Urinary bladder (tissue), 4 donors: ENCODE data around the gene SLC35F4. TPM values are rescaled to one million over a fixed set of nuclear protein-coding genes. Genes with fewer than 3 reads are reported as not detected.

Experiments
- DNase-seq: peaks from one replicate; pipeline ENCODE4 v3.0.0-alpha.2; 2015; ENCODE audit errors: extremely low spot score
- H3K27ac ChIP-seq: one replicate; pipeline ENCODE4 v1.5.1; 2013; ENCODE audit warnings: low read depth, mild to moderate bottlenecking, moderate library complexity
- H3K36me3 ChIP-seq: one replicate; pipeline ENCODE4 v1.6.1; 2013; ENCODE audit warnings: mild to moderate bottlenecking, moderate library complexity; ENCODE audit not compliant: insufficient read depth
- H3K4me1 ChIP-seq: one replicate; pipeline ENCODE4 v1.6.1; 2013; ENCODE audit warnings: mild to moderate bottlenecking, moderate library complexity; ENCODE audit not compliant: insufficient read depth
- H3K4me3 ChIP-seq: one replicate; pipeline ENCODE4 v1.5.1; 2013; ENCODE audit warnings: low read depth, low read length
- WGBS: extraction: QIAGEN DNeasy Blood & Tissue Kit; methylation state at CpG from one replicate; pipeline ENCODE4 v1.1.7; 2013; 5-methylcytosine and 5-hydroxymethylcytosine counted together
- polyA plus RNA-seq: library from polyadenylated mRNA; stranded (reverse); fragments of 200-250 nt; gene quantifications from one replicate; pipeline ENCODE4 v1.2.3, GENCODE V29; 2013
- total RNA-seq: library from RNA; depleted of rRNA; stranded (reverse); fragments of >200 nt; gene quantifications from one replicate; pipeline ENCODE4 v1.2.3, GENCODE V29; 2014
- donor health status: healthy with polysubstance abuse.
- donor health status: healthy.

SLC35F4 gene
- total and polyA plus RNA-seq, 2 donors = 0.11 to 0.90 TPM

- no peaks in the 10 kb centered on the region for H3K4me1 ChIP-seq
- no peak overlapping the region for H3K4me3 ChIP-seq
- no peak for DNase-seq
- no peaks in the 10 kb centered on the region for H3K36me3 ChIP-seq
- H3K27ac ChIP-seq = no peak overlapping the region
Measured at GRCh38 chr14:57652769-57653168, 213.1 kb downstream of the SLC35F4 start.

- Histone ChIP-seq H3K4me3 (no peak overlapping the region), H3K4me1 (no peaks in the 10 kb centered on the region), H3K36me3 (no peaks in the 10 kb centered on the region), H3K27ac (no peak overlapping the region)
- no peak for DNase-seq
- WGBS = 39% methylated on average over 1 of the region's 1 CpG
Measured at GRCh38 chr14:57641776-57642175, 224.1 kb downstream of the SLC35F4 start.

DNA sequence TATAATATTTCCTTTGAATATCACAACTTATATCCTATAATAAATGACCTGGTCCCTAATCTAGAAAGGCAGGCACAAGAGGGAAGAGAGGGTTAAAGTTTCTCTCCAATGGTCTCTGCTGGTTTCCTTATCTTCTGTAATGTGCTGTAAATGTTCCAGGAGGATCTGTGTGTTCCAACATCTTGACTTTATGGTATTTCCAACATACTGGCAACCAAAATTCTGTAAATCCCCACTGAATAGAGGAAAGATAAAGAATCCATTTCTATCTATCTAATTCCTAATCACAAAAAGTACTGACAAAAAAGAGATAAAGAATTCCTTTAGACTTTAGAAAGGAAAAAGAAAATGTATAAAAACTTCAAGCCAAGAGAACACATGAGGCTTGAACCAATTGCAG lies 225.9 kb downstream of the SLC35F4 start:
- no peaks in the 10 kb centered on the region for H3K36me3 ChIP-seq
- H3K4me3 ChIP-seq = no peak overlapping the region
- peak; percentile 46 for DNase-seq
- H3K27ac ChIP-seq = no peak overlapping the region
- H3K4me1 ChIP-seq = no peaks in the 10 kb centered on the region

DNA sequence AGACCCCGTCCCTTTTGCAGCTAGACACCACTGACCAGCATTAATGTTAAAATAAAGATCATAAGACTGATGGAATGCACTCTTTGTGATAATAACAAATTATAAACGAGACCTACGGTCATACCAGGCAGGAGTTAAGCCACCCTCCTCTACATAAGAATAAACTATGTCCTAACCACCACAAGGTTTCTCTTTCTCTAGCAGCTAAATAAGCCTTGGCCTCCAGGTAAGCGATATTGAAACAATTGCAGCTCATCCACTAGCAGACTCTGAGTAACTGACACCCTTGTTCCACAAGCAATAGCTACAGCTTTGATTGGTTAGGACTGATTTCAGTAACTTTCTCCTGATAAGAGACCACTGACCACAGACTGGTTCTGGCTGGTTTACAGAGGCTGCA lies 228.0 kb downstream of the SLC35F4 start:
- H3K4me3 ChIP-seq = no peak overlapping the region
- 68% methylated on average over 4 of the region's 4 CpGs for WGBS

GRCh38 chr14:57634335-57634734 lies 231.6 kb downstream of the SLC35F4 start:
- Histone ChIP-seq H3K36me3 (no peaks in the 10 kb centered on the region), H3K4me3 (no peak overlapping the region), H3K4me1 (no peaks in the 10 kb centered on the region), H3K27ac (no peak overlapping the region)
- no peak for DNase-seq
- 74% methylated on average over 2 of the region's 2 CpGs for WGBS

More for the DNA sequence above, 228.0 kb downstream of the SLC35F4 start:
- no peak for DNase-seq
- no peak overlapping the region for H3K27ac ChIP-seq
- H3K36me3 ChIP-seq = no peaks in the 10 kb centered on the region
- no peaks in the 10 kb centered on the region for H3K4me1 ChIP-seq

GRCh38 chr14:57632649-57633048 lies 233.2 kb downstream of the SLC35F4 start:
- no peak for DNase-seq
- Histone ChIP-seq H3K4me1 (no peaks in the 10 kb centered on the region), H3K4me3 (no peak overlapping the region), H3K36me3 (no peaks in the 10 kb centered on the region), H3K27ac (no peak overlapping the region)
- 68% methylated on average over 2 of the region's 2 CpGs for WGBS

DNA sequence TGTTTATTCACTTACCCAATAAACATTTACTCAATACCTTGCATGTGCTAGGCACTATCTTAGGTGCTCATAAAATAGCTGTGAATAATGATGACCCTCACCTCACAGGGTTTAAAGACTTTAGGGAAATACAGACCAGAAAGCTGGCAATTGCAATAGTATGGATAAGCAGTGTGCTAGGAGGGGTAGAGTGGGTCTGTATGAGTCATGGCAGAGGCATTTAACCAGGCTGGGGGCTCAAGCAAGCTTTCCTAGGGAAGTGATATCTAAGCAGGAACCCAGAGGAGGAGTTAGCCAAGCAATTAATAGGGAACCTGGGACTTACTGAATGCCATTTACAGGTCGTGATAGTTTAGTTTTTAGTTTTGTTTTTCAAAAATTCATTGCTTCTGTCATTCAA lies 248.4 kb downstream of the SLC35F4 start:
- 23% methylated on average over 1 of the region's 1 CpG for WGBS
- no peak for DNase-seq
- H3K27ac ChIP-seq = no peak overlapping the region
- H3K36me3 ChIP-seq = no peaks in the 10 kb centered on the region
- no peaks in the 10 kb centered on the region for H3K4me1 ChIP-seq
- no peak overlapping the region for H3K4me3 ChIP-seq

GRCh38 chr14:57612946-57613345 lies 252.9 kb downstream of the SLC35F4 start:
- 87% methylated on average over 2 of the region's 2 CpGs for WGBS
- DNase-seq = no peak
- no peaks in the 10 kb centered on the region for H3K36me3 ChIP-seq
- no peak overlapping the region for H3K4me3 ChIP-seq
- H3K27ac ChIP-seq = no peak overlapping the region
- no peaks in the 10 kb centered on the region for H3K4me1 ChIP-seq

GRCh38 chr14:57611555-57612075 lies 254.3 kb downstream of the SLC35F4 start:
- H3K4me3 ChIP-seq = no peak overlapping the region
- WGBS = 40% methylated on average over 2 of the region's 2 CpGs
- no peak overlapping the region for H3K27ac ChIP-seq
- no peaks in the 10 kb centered on the region for H3K4me1 ChIP-seq
- DNase-seq = no peak
- H3K36me3 ChIP-seq = no peaks in the 10 kb centered on the region

DNA sequence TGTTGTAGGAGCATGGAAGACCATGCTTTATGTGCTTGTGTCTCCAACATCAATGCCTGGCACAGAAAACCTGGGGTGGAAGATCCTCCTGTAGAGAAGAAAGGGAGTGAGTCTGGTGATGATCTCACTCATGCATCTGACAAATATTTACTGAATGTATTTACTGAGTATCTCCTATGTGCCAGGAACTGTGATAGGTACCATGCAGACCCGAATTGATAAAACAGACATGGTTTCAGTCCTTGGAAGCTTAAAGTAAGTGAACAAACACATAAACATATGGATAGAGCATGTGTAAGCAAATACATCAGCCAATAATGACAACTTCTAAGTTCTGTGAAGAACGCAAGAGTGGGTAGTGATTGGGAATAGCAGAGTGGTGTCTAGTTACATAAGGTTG lies 255.3 kb downstream of the SLC35F4 start:
- 58% methylated on average over 2 of the region's 2 CpGs for WGBS

DNA sequence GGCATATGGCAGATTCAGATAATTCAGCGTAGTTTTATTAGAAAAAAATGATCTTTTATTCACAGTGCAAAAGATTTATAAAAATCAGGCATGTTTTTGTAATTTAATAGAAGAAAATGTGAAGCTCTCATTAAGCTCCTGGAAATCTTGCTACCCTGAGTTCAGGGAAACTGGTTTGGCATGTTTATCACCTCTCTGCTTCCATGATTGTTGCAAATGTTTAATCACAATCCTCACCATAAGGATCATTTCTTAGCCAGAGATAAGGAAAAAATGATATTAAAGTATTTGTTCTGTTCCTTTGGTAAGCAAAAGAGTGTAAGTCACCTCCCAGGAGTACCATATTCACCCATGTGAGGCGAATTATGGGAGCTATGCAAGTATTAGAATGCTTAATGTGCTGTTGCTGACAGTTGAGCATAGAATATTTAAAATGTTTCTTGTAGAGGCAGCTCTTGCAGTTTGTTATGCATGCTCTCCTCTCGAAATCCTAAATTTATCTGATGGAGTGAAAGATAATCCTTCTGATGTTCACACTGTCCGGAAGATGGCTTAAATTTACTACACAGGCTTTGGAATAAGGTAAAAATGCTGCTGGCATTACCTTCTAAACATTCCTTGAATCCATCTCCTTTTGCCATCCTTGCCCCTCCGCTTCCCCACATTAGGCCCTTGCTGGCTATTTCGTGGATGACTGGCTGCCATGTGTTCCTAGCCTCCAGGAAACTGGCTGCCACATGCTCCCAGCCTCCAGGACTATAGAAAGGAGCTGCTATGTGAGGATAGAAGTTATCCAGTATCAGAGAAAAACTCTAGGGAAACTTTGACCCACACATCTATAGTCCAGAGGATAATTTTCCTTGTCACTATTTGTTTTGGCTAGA lies 256.5 kb downstream of the SLC35F4 start:
- DNase-seq = no peak
- Histone ChIP-seq H3K27ac (no peak overlapping the region), H3K36me3 (no peaks in the 10 kb centered on the region), H3K4me3 (no peak overlapping the region), H3K4me1 (no peaks in the 10 kb centered on the region)
- 48% methylated on average over 6 of the region's 6 CpGs for WGBS

More for the DNA sequence above, 255.3 kb downstream of the SLC35F4 start:
- H3K4me1 ChIP-seq = no peaks in the 10 kb centered on the region
- H3K27ac ChIP-seq = no peak overlapping the region
- DNase-seq = no peak
- H3K4me3 ChIP-seq = no peak overlapping the region
- H3K36me3 ChIP-seq = no peaks in the 10 kb centered on the region

DNA sequence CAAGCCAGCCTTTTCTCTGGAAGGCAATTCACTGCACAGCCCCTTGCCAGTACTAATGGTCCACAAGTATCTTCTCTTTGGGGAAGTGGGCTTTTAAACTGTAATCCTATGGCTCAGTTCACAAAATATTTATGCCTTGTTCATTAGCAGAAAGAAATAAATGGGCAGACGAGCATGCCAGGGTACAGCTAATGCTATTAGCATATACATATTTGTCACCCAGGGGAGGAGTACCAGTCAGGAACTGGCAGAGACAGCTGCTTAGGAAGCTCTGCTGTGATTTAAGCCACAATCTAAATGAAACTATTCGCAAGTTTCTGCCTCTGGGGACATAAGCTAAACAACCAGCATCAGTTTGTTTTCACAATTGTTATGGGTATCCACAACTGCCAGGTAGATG lies 258.8 kb downstream of the SLC35F4 start:
- H3K4me3 ChIP-seq = no peak overlapping the region
- H3K27ac ChIP-seq = no peak overlapping the region
- no peaks in the 10 kb centered on the region for H3K36me3 ChIP-seq
- DNase-seq = no peak
- 77% methylated on average over 2 of the region's 2 CpGs for WGBS
- H3K4me1 ChIP-seq = no peaks in the 10 kb centered on the region

- 57% methylated on average over 3 of the region's 3 CpGs for WGBS
- no peak overlapping the region for H3K27ac ChIP-seq
- no peaks in the 10 kb centered on the region for H3K36me3 ChIP-seq
- no peaks in the 10 kb centered on the region for H3K4me1 ChIP-seq
- DNase-seq = no peak
- H3K4me3 ChIP-seq = no peak overlapping the region
Measured at GRCh38 chr14:57583396-57583795, 282.5 kb downstream of the SLC35F4 start.

DNA sequence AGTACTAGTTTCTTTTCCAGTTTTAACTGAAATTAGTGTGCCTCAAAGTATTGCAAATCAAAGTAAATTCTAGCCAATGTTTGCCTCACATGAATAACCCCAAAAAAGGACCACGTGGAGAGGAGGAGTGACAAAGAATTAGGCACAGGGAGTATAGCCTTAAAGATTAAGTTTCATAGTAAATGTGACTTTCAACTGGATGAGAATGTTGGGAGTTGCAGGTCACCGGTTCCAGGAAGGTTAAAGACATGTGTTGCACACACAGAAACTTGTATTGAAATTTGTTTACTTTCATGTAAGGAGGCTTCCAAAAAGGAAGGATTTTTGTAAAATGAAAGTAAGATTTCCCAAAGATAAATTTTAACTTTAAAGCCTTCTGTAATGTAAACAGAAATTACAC lies 283.1 kb downstream of the SLC35F4 start:
- Histone ChIP-seq H3K27ac (no peak overlapping the region), H3K4me1 (no peaks in the 10 kb centered on the region), H3K4me3 (no peak overlapping the region), H3K36me3 (no peaks in the 10 kb centered on the region)
- DNase-seq = no peak
- 41% methylated on average over 2 of the region's 2 CpGs for WGBS
